ENCODE results near the gene CARD19.
A peak's percentile ranks its signal among the peaks of the same experiment; 100 is the strongest.

Gene CARD19

GRCh38 chr9:93154293-93154903 is 58.4 kb downstream of the CARD19 start:
- no peak overlapping the region for H3K4me3 ChIP-seq (ENCODE audit: low read depth, low read length)
- peak; percentile 57 for TF ChIP-seq CTCF (IDR thresholded peaks at IDR 0.05; ENCODE audit: insufficient read depth, low read depth, low read length, missing control alignments)
- no peak for DNase-seq (ENCODE audit: low read depth)

GRCh38 chr9:93155716-93156474 is 59.9 kb downstream of the CARD19 start:
- no peak for DNase-seq (ENCODE audit: low read depth)

GRCh38 chr9:93156475-93157008 is 60.5 kb downstream of the CARD19 start:
- no peak for TF ChIP-seq CTCF (IDR thresholded peaks at IDR 0.05; ENCODE audit: insufficient read depth, low read depth, low read length, missing control alignments)
- H3K4me3 ChIP-seq (ENCODE audit: low read depth, low read length) = no peak overlapping the region
- DNase-seq (ENCODE audit: low read depth) = peak; percentile 84

More at GRCh38 chr9:93155716-93156474, 59.9 kb downstream of the CARD19 start:
- TF ChIP-seq CTCF (IDR thresholded peaks at IDR 0.05; ENCODE audit: insufficient read depth, low read depth, low read length, missing control alignments) = no peak
- H3K4me3 ChIP-seq (ENCODE audit: low read depth, low read length) = no peak overlapping the region

- TF ChIP-seq CTCF (IDR thresholded peaks at IDR 0.05; ENCODE audit: insufficient read depth, low read depth, low read length, missing control alignments) = peak; percentile 99
- H3K4me3 ChIP-seq (ENCODE audit: low read depth, low read length) = no peak overlapping the region
- DNase-seq (ENCODE audit: low read depth) = peak; percentile 78
These were observed 63.8 kb downstream of the CARD19 start for GRCh38 chr9:93159601-93160471.

GRCh38 chr9:93161786-93162562 is 66.0 kb downstream of the CARD19 start:
- TF ChIP-seq CTCF (IDR thresholded peaks at IDR 0.05; ENCODE audit: insufficient read depth, low read depth, low read length, missing control alignments) = no peak
- DNase-seq (ENCODE audit: low read depth) = no peak
- H3K4me3 ChIP-seq (ENCODE audit: low read depth, low read length) = no peak overlapping the region

Measured in GM12865 (cell line).